T-helper 17 cell (primary cell): ENCODE measurements around the gene ETV7. TPM values are rescaled to one million over a fixed set of nuclear protein-coding genes. Genes with fewer than 3 reads are reported as not detected.

ENCODE experiments used
- total RNA-seq, 4 donors: library from RNA in 2 of 4; stranded (reverse) in 2 of 4; gene quantifications; one replicate each; pipeline ENCODE4 v1.2.3 and lab custom pipeline; 2022 to 2026

ETV7 gene
- total RNA-seq, 2 donors from 2014 or later, result 0.37 to 2.6 TPM

Other genes with a start within 250 kb of the ETV7 start
- 10 to 100 TPM; 27.6 to 30.6 TPM for gene BRPF3, start 190.9 kb downstream of the ETV7 start, total RNA-seq
- gene PNPLA1, start 117.6 kb downstream of the ETV7 start, total RNA-seq, result under 1 TPM in 1 of 2 donors, not detected in 1; 0.15 TPM
- not detected for gene BNIP5, start 50.8 kb downstream of the ETV7 start, total RNA-seq
- under 1 TPM; 0.30 to 0.60 TPM for gene PXT1, start 55.2 kb upstream of the ETV7 start, total RNA-seq
- gene KCTD20, start 55.3 kb upstream of the ETV7 start, total RNA-seq, result 10 to 100 TPM; 31.3 to 54.1 TPM
- gene STK38, start 159.8 kb upstream of the ETV7 start, total RNA-seq, result 10 to 100 TPM; 85.0 to 85.5 TPM
- 100 to 1,000 TPM; 638 to 646 TPM for gene SRSF3, start 206.7 kb upstream of the ETV7 start, total RNA-seq